GM23338 (cell line): ENCODE data around the gene ZBTB7B. TPM values are rescaled to one million over a fixed set of nuclear protein-coding genes. Genes with fewer than 3 reads are reported as not detected.
A peak's percentile ranks its signal among the peaks of the same experiment; 100 is the strongest.

ENCODE experiments used
- ATAC-seq: fragments of 200-7000 bp; cut with Tn5 transposase; 3 replicates; pipeline ENCODE4 v1.9.1; 2020
- DNase-seq: peaks from one replicate; pipeline ENCODE4 v3.0.0-alpha.2; 2015; ENCODE audit warnings: low spot score
- H2AFZ ChIP-seq: fragments of 200-600 bp; sonication (generic); 2 replicates; pipeline ENCODE4 v1.8.0; 2016; ENCODE audit warnings: antibody characterized with exemption, mild to moderate bottlenecking, moderate library complexity
- H3F3A ChIP-seq: fragments of 200-600 bp; sonication (generic); replicated peaks from 2 replicates; pipeline ENCODE4 v1.8.0; 2017; ENCODE audit warnings: antibody characterized with exemption, mixed run types, low read depth
- H3K27ac ChIP-seq: fragments of 200-600 bp; sonication (generic); 2 replicates; pipeline ENCODE4 v1.6.1; 2016; ENCODE audit warnings: low read depth
- H3K27me3 ChIP-seq: fragments of 200-600 bp; sonication (generic); 2 replicates; pipeline ENCODE4 v1.8.0; 2016; ENCODE audit warnings: mild to moderate bottlenecking, mixed run types, moderate library complexity; ENCODE audit not compliant: insufficient read depth
- H3K36me3 ChIP-seq: fragments of 200-600 bp; sonication (generic); 2 replicates; pipeline ENCODE4 v1.8.0; 2016; ENCODE audit warnings: mild to moderate bottlenecking; ENCODE audit not compliant: insufficient read depth
- H3K4me1 ChIP-seq: fragments of 200-600 bp; sonication (generic); 2 replicates; pipeline ENCODE4 v1.8.0; 2016; ENCODE audit warnings: mild to moderate bottlenecking, moderate library complexity; ENCODE audit not compliant: insufficient read depth
- H3K4me2 ChIP-seq: fragments of 200-600 bp; sonication (generic); 2 replicates; pipeline ENCODE4 v1.7.1; 2017; ENCODE audit warnings: mixed run types
- H3K4me3 ChIP-seq: fragments of 200-600 bp; sonication (generic); 2 replicates; pipeline ENCODE4 v1.6.1; 2016; ENCODE audit warnings: mixed run types
- H3K79me2 ChIP-seq: fragments of 200-600 bp; sonication (generic); replicated peaks from 2 replicates; pipeline ENCODE4 v1.8.0; 2017; ENCODE audit warnings: mild to moderate bottlenecking; ENCODE audit not compliant: insufficient read depth
- H3K9me2 ChIP-seq: fragments of 200-600 bp; sonication (generic); 2 replicates; pipeline ENCODE4 v1.8.0; 2017; ENCODE audit not compliant: insufficient read depth
- H4K20me1 ChIP-seq: fragments of 200-600 bp; sonication (generic); replicated peaks from 2 replicates; pipeline ENCODE4 v1.8.0; 2017; ENCODE audit warnings: mild to moderate bottlenecking; ENCODE audit not compliant: insufficient read depth
- H3K27ac Mint-ChIP-seq: 2 replicates; pipeline ENCODE4 v1.8.0; 2020; ENCODE audit warnings: inconsistent platforms, mild to moderate bottlenecking, moderate library complexity, mixed read lengths
- H3K27me3 Mint-ChIP-seq: 3 replicates; pipeline ENCODE4 v1.8.0; 2022; ENCODE audit warnings: low read depth, mild to moderate bottlenecking, moderate library complexity, mixed read lengths, inconsistent platforms; ENCODE audit not compliant: insufficient read depth, poor library complexity
- H3K36me3 Mint-ChIP-seq: 3 replicates; pipeline ENCODE4 v1.8.0; 2021; ENCODE audit warnings: low read depth, mild to moderate bottlenecking, inconsistent platforms, moderate library complexity, mixed read lengths
- H3K4me1 Mint-ChIP-seq: 3 replicates; pipeline ENCODE4 v1.8.0; 2020; ENCODE audit warnings: mild to moderate bottlenecking, inconsistent platforms, mixed read lengths
- H3K4me3 Mint-ChIP-seq: 3 replicates; pipeline ENCODE4 v1.8.0; 2021; ENCODE audit warnings: moderate library complexity, mild to moderate bottlenecking, inconsistent platforms, mixed read lengths
- H3K9me3 Mint-ChIP-seq: 3 replicates; pipeline ENCODE4 v1.8.0; 2020; ENCODE audit warnings: moderate library complexity, mild to moderate bottlenecking, inconsistent platforms, mixed read lengths
- CREB1 ChIP-seq: fragments of 250-450 bp; sonication (Bioruptor Pico); IDR thresholded peaks from 2 replicates; pipeline ENCODE4 v1.5.0; 2020; ENCODE audit warnings: low read depth, mild to moderate bottlenecking, moderate library complexity
- EZH2phosphoT487 ChIP-seq: fragments of 200-600 bp; sonication (generic); IDR thresholded peaks from one replicate; pipeline ENCODE4 v1.8.1; 2018; ENCODE audit warnings: antibody characterized with exemption; ENCODE audit not compliant: unreplicated experiment
- NANOG ChIP-seq: IDR thresholded peaks from 2 replicates; pipeline ENCODE4 v1.6.1; 2016; ENCODE audit warnings: antibody characterized with exemption, borderline replicate concordance
- REST ChIP-seq: IDR thresholded peaks from one replicate; pipeline ENCODE4 v1.6.1; 2018; ENCODE audit warnings: antibody characterized with exemption; ENCODE audit not compliant: unreplicated experiment
- STAT1 ChIP-seq: IDR thresholded peaks from one replicate; pipeline ENCODE4 v1.6.1; 2016; ENCODE audit warnings: antibody characterized with exemption; ENCODE audit not compliant: unreplicated experiment
- ZNF114 ChIP-seq: fragments of 250-450 bp; sonication (Bioruptor Pico); IDR thresholded peaks from 2 replicates; pipeline ENCODE4 v1.5.0; 2020; ENCODE audit warnings: mild to moderate bottlenecking, moderate library complexity
- ZNF331 ChIP-seq: fragments of 250-450 bp; sonication (Bioruptor Pico); IDR thresholded peaks from 2 replicates; pipeline ENCODE4 v1.5.0; 2020; ENCODE audit warnings: low read depth, mild to moderate bottlenecking, moderate library complexity
- ZNF462 ChIP-seq: fragments of 250-450 bp; sonication (Bioruptor Pico); IDR thresholded peaks from 2 replicates; pipeline ENCODE4 v1.5.0; 2020; ENCODE audit warnings: mild to moderate bottlenecking, moderate library complexity
- polyA plus RNA-seq: library from polyadenylated mRNA; unstranded; fragments of >200 nt; fragmentation: Nextera tagmentation; extraction: Ambion mirVana; gene quantifications from 2 replicates; pipeline ENCODE4 v1.2.1, GENCODE V29; 2016
- total RNA-seq: library from RNA; depleted of rRNA; stranded (reverse); fragments of >200 nt; shearing (Covaris generic); gene quantifications from 2 replicates; pipeline ENCODE4 v1.2.3, GENCODE V29; 2014

ZBTB7B gene
- total and polyA plus RNA-seq, 2 experiments from 2014 or later, result 3.6 to 32.6 TPM

- Histone ChIP-seq H3K79me2 (no peaks in the 10 kb centered on the region; the same call in 1 of the 2 replicates), H3K27me3 (no peaks in the 10 kb centered on the region), H3K4me2 (no peak within 1 kb of the TSS), H2AFZ (no peak within 1 kb of the TSS), H3K36me3 (0 out of 2 replicates have a peak, but pooled peaks cover 5% of the 10 kb centered on the region), H3F3A (peaks cover 19% of the 10 kb centered on the region; the same call in 1 of the 2 replicates), H4K20me1 (peaks cover 5% of the 10 kb centered on the region; the same call in 1 of the 2 replicates), H3K4me1 (peaks cover 2% of the 10 kb centered on the region; the same call in 1 of the 2 replicates), H3K27ac (0 out of 2 replicates have a peak within 1 kb of the TSS, but pooled peaks have one; percentile 39), H3K9me2 (no peaks in the 10 kb centered on the region), H3K4me3 (no peak within 1 kb of the TSS)
- ATAC-seq (no peak), DNase-seq (no peak)
- peaks cover 23% of the 10 kb centered on the region for H3K36me3 Mint-ChIP-seq
- peaks cover 31% of the 10 kb centered on the region for H3K4me1 Mint-ChIP-seq
- H3K27me3 Mint-ChIP-seq, result peaks cover 14% of the 10 kb centered on the region
- H3K27ac Mint-ChIP-seq, result peak within 1 kb of the TSS; percentile 78; the same call in 1 of the 2 replicates
- H3K4me3 Mint-ChIP-seq, result no peak within 1 kb of the TSS; the same call in 2 of the 3 replicates
- no peak for TF ChIP-seq ZNF331 (CRISPR knock-in tag)
- no peak for TF ChIP-seq REST
- no peak for TF ChIP-seq ZNF114 (CRISPR knock-in tag)
- TF ChIP-seq CREB1 (CRISPR knock-in tag), result no peak
- TF ChIP-seq EZH2phosphoT487, result no peak
- no peak for TF ChIP-seq NANOG
- H3K9me3 Mint-ChIP-seq, result no peaks in the 10 kb centered on the region
These were observed 8.9 kb upstream of the ZBTB7B start, which contains the start of gene LENEP for GRCh38 chr1:154993572-154994268. Gene LENEP (plus strand): TSS chr1:154993586. CDS start chr1:154993608, 22 bp downstream.

GRCh38 chr1:154994269-154994587 is 8.4 kb upstream of the ZBTB7B start:
- Histone ChIP-seq H4K20me1 (no peaks in the 10 kb centered on the region; the same call in 1 of the 2 replicates), H3K4me3 (no peak overlapping the region), H3K36me3 (0 out of 2 replicates have a peak, but pooled peaks cover 5% of the 10 kb centered on the region), H3K27me3 (no peaks in the 10 kb centered on the region), H3K27ac (no peak overlapping the region), H3K79me2 (no peaks in the 10 kb centered on the region; the same call in 1 of the 2 replicates), H3K9me2 (no peaks in the 10 kb centered on the region), H3F3A (peaks cover 15% of the 10 kb centered on the region; the same call in 1 of the 2 replicates), H3K4me2 (no peak overlapping the region), H3K4me1 (peaks cover 5% of the 10 kb centered on the region; the same call in 1 of the 2 replicates), H2AFZ (no peak overlapping the region)
- DNase-seq (no peak), ATAC-seq (no peak)
- Mint-ChIP-seq H3K27ac (no peak overlapping the region), H3K36me3 (peaks cover 18% of the 10 kb centered on the region), H3K4me3 (no peak overlapping the region; the same call in 2 of the 3 replicates), H3K9me3 (no peaks in the 10 kb centered on the region), H3K27me3 (peaks cover 15% of the 10 kb centered on the region), H3K4me1 (peaks cover 30% of the 10 kb centered on the region)
- TF ChIP-seq STAT1, result no peak
- no peak for TF ChIP-seq EZH2phosphoT487
- no peak for TF ChIP-seq ZNF462 (CRISPR knock-in tag)
